CD14-positive monocyte (primary cell): ENCODE results near the gene PASD1. TPM values are rescaled to one million over a fixed set of nuclear protein-coding genes. Genes with fewer than 3 reads are reported as not detected.
A peak's percentile ranks its signal among the peaks of the same experiment; 100 is the strongest.

Experiments
- DNase-seq, 3 donors: peaks; one replicate each; pipeline ENCODE4 v3.0.0-alpha.2; 2011 to 2022
- H2AFZ ChIP-seq: 2 replicates; pipeline ENCODE4 v1.6.0; 2012; ENCODE audit warnings: mild to moderate bottlenecking, low read depth, low read length, inconsistent platforms; ENCODE audit not compliant: insufficient read depth, poor library complexity, severe bottlenecking
- H3K27ac ChIP-seq, 2 donors: 1 replicate in 1 of 2; 2 replicates in 1 of 2; pipeline ENCODE4 v1.5.1; 2012 to 2013; ENCODE audit warnings: low read length in 2 of 2, control low read depth in 1 of 2, inconsistent platforms in 1 of 2, low read depth in 1 of 2, mild to moderate bottlenecking in 1 of 2
- H3K27me3 ChIP-seq, 2 donors: one replicate each; pipeline versions ENCODE4 v1.6.0 to v1.6.1; 2011 to 2013; ENCODE audit warnings: low read length in 2 of 2; ENCODE audit not compliant: control insufficient read depth in 2 of 2, insufficient read depth in 2 of 2
- H3K36me3 ChIP-seq, 2 donors: replicated peaks in 1 of 2; 1 replicate in 1 of 2; 2 replicates in 1 of 2; pipeline versions ENCODE4 v1.5.1 to v1.6.1; 2012 to 2013; ENCODE audit warnings: low read length in 2 of 2, control low read depth in 1 of 2, inconsistent platforms in 1 of 2, mild to moderate bottlenecking in 1 of 2; ENCODE audit not compliant: insufficient read depth in 2 of 2, control insufficient read depth in 1 of 2
- H3K4me1 ChIP-seq, 2 donors: 1 replicate in 1 of 2; 2 replicates in 1 of 2; pipeline versions ENCODE4 v1.5.1 to v1.6.1; 2012 to 2013; ENCODE audit warnings: low read length in 2 of 2, control low read depth in 1 of 2, inconsistent platforms in 1 of 2, mild to moderate bottlenecking in 1 of 2, moderate library complexity in 1 of 2; ENCODE audit not compliant: insufficient read depth in 2 of 2, control insufficient read depth in 1 of 2
- H3K4me2 ChIP-seq: replicated peaks from 2 replicates; pipeline ENCODE3; 2012; ENCODE audit warnings: low read length, moderate library complexity, mild to moderate bottlenecking; ENCODE audit not compliant: poor library complexity, severe bottlenecking; ENCODE audit errors: extremely low read depth
- H3K4me3 ChIP-seq, 3 experiments: fragments of 200-600 bp in 1 of 3; sonication (generic) in 1 of 3; replicated peaks in 1 of 3; 1 replicate in 2 of 3; 2 replicates in 1 of 3; pipeline ENCODE4 v1.5.1; 2011 to 2013; ENCODE audit warnings: low read length in 3 of 3, mild to moderate bottlenecking in 3 of 3, control low read depth in 2 of 3, low read depth in 2 of 3, inconsistent platforms in 1 of 3, moderate library complexity in 1 of 3
- H3K79me2 ChIP-seq: 2 replicates; pipeline ENCODE4 v1.6.0; 2012; ENCODE audit warnings: mild to moderate bottlenecking, control low read depth, inconsistent platforms, low read length, moderate library complexity; ENCODE audit not compliant: insufficient read depth
- H3K9ac ChIP-seq: 2 replicates; pipeline ENCODE4 v1.6.0; 2017; ENCODE audit warnings: low read length, mild to moderate bottlenecking; ENCODE audit not compliant: insufficient read depth, poor library complexity, severe bottlenecking
- H3K9me3 ChIP-seq, 2 donors: replicated peaks in 1 of 2; 1 replicate in 1 of 2; 2 replicates in 1 of 2; pipeline versions ENCODE4 v1.5.1 to v1.6.1; 2012 to 2013; ENCODE audit warnings: low read length in 2 of 2, control low read depth in 1 of 2; ENCODE audit not compliant: control insufficient read depth in 1 of 2, insufficient read depth in 1 of 2
- H4K20me1 ChIP-seq: 2 replicates; pipeline ENCODE4 v1.6.0; 2012; ENCODE audit warnings: mild to moderate bottlenecking, low read length, control low read depth, moderate library complexity; ENCODE audit not compliant: insufficient read depth
- H3K27ac Mint-ChIP-seq, 7 donors: one replicate each; pipeline ENCODE4 v1.8.0; 2020; ENCODE audit warnings: mild to moderate bottlenecking in 7 of 7, mixed read lengths in 7 of 7, moderate library complexity in 6 of 7, inconsistent platforms in 2 of 7
- H3K27me3 Mint-ChIP-seq, 3 donors: one replicate each; pipeline ENCODE4 v1.8.0; 2021 to 2022; ENCODE audit warnings: low read depth in 3 of 3, mild to moderate bottlenecking in 3 of 3, mixed read lengths in 3 of 3, moderate library complexity in 3 of 3, inconsistent platforms in 1 of 3
- H3K36me3 Mint-ChIP-seq, 2 donors: one replicate each; pipeline ENCODE4 v1.8.0; 2020; ENCODE audit warnings: mixed read lengths in 2 of 2, inconsistent platforms in 1 of 2, mild to moderate bottlenecking in 1 of 2
- H3K4me1 Mint-ChIP-seq: one replicate; pipeline ENCODE4 v1.8.0; 2020; ENCODE audit warnings: mild to moderate bottlenecking, mixed read lengths
- H3K4me3 Mint-ChIP-seq, 2 donors: one replicate each; pipeline ENCODE4 v1.8.0; 2020; ENCODE audit warnings: mild to moderate bottlenecking in 2 of 2, mixed read lengths in 2 of 2, moderate library complexity in 1 of 2
- H3K9me3 Mint-ChIP-seq, 7 donors: one replicate each; pipeline ENCODE4 v1.8.0; 2020 to 2022; ENCODE audit warnings: mixed read lengths in 7 of 7, mild to moderate bottlenecking in 6 of 7, moderate library complexity in 6 of 7, inconsistent platforms in 2 of 7
- CTCF ChIP-seq: fragments of 200-600 bp; IDR thresholded peaks from one replicate; pipeline ENCODE4 v1.8.0; 2022; ENCODE audit warnings: antibody characterized with exemption, mild to moderate bottlenecking
- WGBS: methylation state at CpG from one replicate; pipeline ENCODE4 v1.1.5; 2013; ENCODE audit warnings: missing lambda C conversion rate; ENCODE audit not compliant: insufficient coverage; 5-methylcytosine and 5-hydroxymethylcytosine counted together
- intact Hi-C, 2 donors: fragments of 100-400 bp; cut with micrococcal nuclease; formaldehyde crosslinking; loops; one replicate each; pipeline versions ENCODE4 v1.15.0 to v1.15.1; 2023
- polyA plus RNA-seq, 3 donors: library from polyadenylated mRNA; depleted of rRNA in 1 of 3; unstranded in 2 of 3; stranded (reverse) in 1 of 3; fragments of 300-500 nt in 2 of 3; fragments of >200 nt in 1 of 3; fragmentation: Illumina TruSeq in 2 of 3; gene quantifications; 1 replicate in 2 of 3; 2 replicates in 1 of 3; pipeline ENCODE4 v1.2.3, GENCODE V29; 2012 to 2021

PASD1 gene
- polyA plus RNA-seq, 3 donors = not detected

GRCh38 chrX:151697522-151697921, 134.0 kb downstream of the PASD1 start:
- no peak for TF ChIP-seq CTCF
- Mint-ChIP-seq H3K9me3 (peaks cover 0 to 18% (median 4%) of the 10 kb centered on the region in 7 donors), H3K4me1 (no peaks in the 10 kb centered on the region), H3K27ac (peak overlapping the region in 1 of 7 donors; percentile 4), H3K36me3 (no peaks in the 10 kb centered on the region), H3K4me3 (no peak overlapping the region), H3K27me3 (peaks cover 10 to 26% (median 18%) of the 10 kb centered on the region in 3 donors)
- 83% methylated on average over 1 of the region's 4 CpGs for WGBS
- intact Hi-C loops = no loop called here
- no peak overlapping the region for H3K4me3 ChIP-seq
- no peak overlapping the region for H3K27ac ChIP-seq
- H3K27me3 ChIP-seq = peaks cover 0 to 7% of the 10 kb centered on the region in 2 donors
- H3K36me3 ChIP-seq = no peaks in the 10 kb centered on the region
- DNase-seq = no peak
- H2AFZ ChIP-seq = no peak overlapping the region
- H3K79me2 ChIP-seq = no peaks in the 10 kb centered on the region
- no peak overlapping the region for H3K9ac ChIP-seq
- H3K4me2 ChIP-seq = no peak overlapping the region
- H3K9me3 ChIP-seq = no peaks in the 10 kb centered on the region
- H3K4me1 ChIP-seq = no peaks in the 10 kb centered on the region
- no peaks in the 10 kb centered on the region for H4K20me1 ChIP-seq

- no peaks in the 10 kb centered on the region for H3K36me3 Mint-ChIP-seq
- no peak overlapping the region for H3K27ac Mint-ChIP-seq
- Histone ChIP-seq H3K27me3 (peaks cover 0 to 7% of the 10 kb centered on the region in 2 donors), H2AFZ (no peak overlapping the region), H3K4me3 (no peak overlapping the region), H3K36me3 (no peaks in the 10 kb centered on the region), H3K27ac (no peak overlapping the region), H3K4me1 (no peaks in the 10 kb centered on the region), H3K9ac (no peak overlapping the region), H3K79me2 (no peaks in the 10 kb centered on the region), H3K9me3 (no peaks in the 10 kb centered on the region), H4K20me1 (no peaks in the 10 kb centered on the region), H3K4me2 (no peak overlapping the region)
- no peak overlapping the region for H3K4me3 Mint-ChIP-seq
- no peak for TF ChIP-seq CTCF
- DNase-seq = no peak
- H3K9me3 Mint-ChIP-seq = peaks cover 0 to 18% (median 4%) of the 10 kb centered on the region in 7 donors
- no CpG with 5 or more reads among the region's 6 CpGs for WGBS
- intact Hi-C loops = no loop called here
- no peaks in the 10 kb centered on the region for H3K4me1 Mint-ChIP-seq
- H3K27me3 Mint-ChIP-seq = peaks cover 10 to 23% (median 17%) of the 10 kb centered on the region in 3 donors
Measured at GRCh38 chrX:151698485-151698884, 135.0 kb downstream of the PASD1 start.
